IPS-18a (cell line): ENCODE measurements around the gene NTRK3.

Experiments used
- H3K27ac ChIP-seq: one replicate; pipeline ENCODE4 v1.5.1; 2013; ENCODE audit warnings: low read length
- H3K27me3 ChIP-seq: one replicate; pipeline ENCODE4 v1.6.1; 2013; ENCODE audit warnings: mild to moderate bottlenecking, low read length; ENCODE audit not compliant: control insufficient read depth, insufficient read depth
- H3K36me3 ChIP-seq: one replicate; pipeline ENCODE4 v1.6.1; 2013; ENCODE audit warnings: low read depth, low read length; ENCODE audit not compliant: control insufficient read depth
- H3K4me1 ChIP-seq: one replicate; pipeline ENCODE4 v1.6.1; 2013; ENCODE audit warnings: low read depth, low read length; ENCODE audit not compliant: control insufficient read depth
- H3K4me3 ChIP-seq: one replicate; pipeline ENCODE4 v1.5.1; 2013; ENCODE audit warnings: low read length
- H3K9ac ChIP-seq: one replicate; pipeline ENCODE4 v1.6.1; 2013; ENCODE audit warnings: mild to moderate bottlenecking, low read length, moderate library complexity
- H3K9me3 ChIP-seq: one replicate; pipeline ENCODE4 v1.6.1; 2013; ENCODE audit warnings: low read depth, low read length; ENCODE audit not compliant: control insufficient read depth

The NTRK3 gene

DNA sequence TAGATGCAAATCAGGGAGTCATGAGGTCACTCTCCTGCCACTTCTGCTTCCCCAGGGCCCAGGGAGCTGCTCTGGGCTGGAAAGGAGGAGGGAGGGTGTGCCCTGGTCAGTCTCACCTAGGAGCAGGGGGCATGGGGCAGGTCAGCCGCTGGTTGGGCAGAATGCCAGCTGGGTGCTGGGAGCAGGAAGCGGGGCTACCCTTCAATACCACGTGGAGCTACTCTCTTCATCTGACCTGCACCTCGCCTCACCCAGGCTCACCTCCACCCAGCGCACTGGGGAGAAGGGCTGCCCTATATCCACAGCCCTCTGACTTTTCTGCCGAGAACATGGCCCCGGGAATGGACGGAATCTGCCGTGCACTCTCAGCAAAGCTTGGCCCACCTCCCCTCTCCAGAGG lies 15.1 kb downstream of the NTRK3 start:
- no peak overlapping the region for H3K4me3 ChIP-seq
- no peak overlapping the region for H3K9ac ChIP-seq
- no peak overlapping the region for H3K27ac ChIP-seq
- H3K4me1 ChIP-seq, result peaks cover 2% of the 10 kb centered on the region
- no peaks in the 10 kb centered on the region for H3K36me3 ChIP-seq
- no peaks in the 10 kb centered on the region for H3K9me3 ChIP-seq
- peaks cover 4% of the 10 kb centered on the region for H3K27me3 ChIP-seq

DNA sequence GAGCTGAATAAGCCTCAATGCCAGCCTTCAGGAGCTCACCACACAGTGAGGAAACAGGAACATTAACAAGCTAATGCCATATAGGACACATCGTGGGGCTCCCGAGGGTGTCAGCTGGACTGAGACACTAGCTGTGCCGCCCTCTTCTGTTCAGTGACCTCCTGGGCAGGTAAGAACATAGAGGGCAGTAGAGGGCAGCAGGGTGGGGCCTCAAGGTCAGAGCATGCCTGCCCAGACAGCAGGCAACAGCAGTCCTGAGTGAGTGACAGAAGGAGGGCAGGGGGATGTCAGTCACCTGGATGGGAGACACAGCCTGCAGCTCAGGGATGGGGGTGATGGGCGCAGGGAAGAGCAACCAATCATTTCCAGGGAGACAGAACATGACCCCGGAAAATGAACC lies 15.5 kb downstream of the NTRK3 start:
- H3K27me3 ChIP-seq, result peaks cover under 1% of the 10 kb centered on the region
- H3K9me3 ChIP-seq, result no peaks in the 10 kb centered on the region
- H3K4me1 ChIP-seq, result peaks cover 2% of the 10 kb centered on the region
- no peak overlapping the region for H3K27ac ChIP-seq
- no peak overlapping the region for H3K9ac ChIP-seq
- no peak overlapping the region for H3K4me3 ChIP-seq
- H3K36me3 ChIP-seq, result no peaks in the 10 kb centered on the region

DNA sequence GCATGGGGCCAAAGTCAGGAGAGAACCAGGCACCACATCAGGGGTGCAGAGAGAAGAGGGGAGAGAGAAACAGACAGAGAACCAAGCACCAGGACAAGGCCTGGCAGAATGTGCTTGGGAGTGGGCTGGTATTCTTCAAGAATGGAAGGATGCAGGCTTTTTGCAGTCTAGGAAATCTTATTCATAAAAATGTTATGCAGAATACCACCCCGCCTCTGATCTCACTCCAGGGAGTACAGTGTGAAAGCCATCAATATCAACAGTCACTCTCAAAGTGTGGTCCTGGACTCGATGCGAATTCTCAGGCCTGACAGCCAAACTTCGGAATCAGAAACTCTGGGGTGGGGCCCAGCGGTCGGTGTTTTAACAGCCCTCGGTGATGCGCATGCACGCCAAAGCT lies 16.9 kb downstream of the NTRK3 start:
- Histone ChIP-seq H3K27ac (no peak overlapping the region), H3K9me3 (no peaks in the 10 kb centered on the region), H3K4me1 (peaks cover 2% of the 10 kb centered on the region), H3K4me3 (no peak overlapping the region), H3K9ac (no peak overlapping the region), H3K36me3 (no peaks in the 10 kb centered on the region), H3K27me3 (no peaks in the 10 kb centered on the region)

DNA sequence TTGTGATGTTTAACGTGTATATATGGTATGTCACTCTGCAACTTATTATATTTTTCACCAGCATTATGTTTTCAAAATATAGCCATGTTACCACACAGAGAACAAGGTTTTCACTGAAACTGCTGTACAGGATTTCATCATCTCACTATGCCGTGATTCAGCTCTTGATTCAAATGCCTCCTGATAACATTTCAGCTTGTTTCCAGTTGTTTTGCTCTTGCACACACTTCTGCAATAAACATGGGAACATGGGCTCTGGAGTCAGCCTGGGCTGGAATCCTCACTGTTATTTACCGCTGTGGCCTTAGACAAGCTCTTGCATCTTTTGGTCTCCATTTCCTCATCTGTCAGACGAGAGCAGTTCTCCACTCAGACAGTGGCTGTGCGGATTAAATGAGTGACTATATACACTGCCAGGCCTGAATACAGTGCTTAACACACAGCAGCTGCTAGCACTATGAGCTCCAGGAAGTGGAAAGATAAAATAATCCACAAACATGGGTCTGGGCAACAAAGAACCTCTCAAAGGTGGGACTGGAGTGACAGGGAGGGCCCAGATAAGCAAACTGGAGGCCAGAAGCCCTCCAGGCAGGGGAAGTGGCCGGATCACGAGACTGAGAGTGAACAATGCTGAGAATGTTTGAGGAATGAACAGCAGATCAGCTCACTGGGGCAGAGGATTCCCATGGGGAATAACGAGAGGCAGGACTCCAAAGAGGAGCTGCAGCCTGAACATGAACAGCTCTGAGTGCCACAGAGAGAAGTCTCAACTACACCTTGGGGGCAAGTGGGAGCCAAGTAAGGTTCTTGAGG lies 17.7 kb downstream of the NTRK3 start:
- Histone ChIP-seq H3K36me3 (no peaks in the 10 kb centered on the region), H3K4me1 (peaks cover 2% of the 10 kb centered on the region), H3K9ac (no peak overlapping the region), H3K27ac (no peak overlapping the region), H3K9me3 (no peaks in the 10 kb centered on the region), H3K27me3 (no peaks in the 10 kb centered on the region), H3K4me3 (no peak overlapping the region)

DNA sequence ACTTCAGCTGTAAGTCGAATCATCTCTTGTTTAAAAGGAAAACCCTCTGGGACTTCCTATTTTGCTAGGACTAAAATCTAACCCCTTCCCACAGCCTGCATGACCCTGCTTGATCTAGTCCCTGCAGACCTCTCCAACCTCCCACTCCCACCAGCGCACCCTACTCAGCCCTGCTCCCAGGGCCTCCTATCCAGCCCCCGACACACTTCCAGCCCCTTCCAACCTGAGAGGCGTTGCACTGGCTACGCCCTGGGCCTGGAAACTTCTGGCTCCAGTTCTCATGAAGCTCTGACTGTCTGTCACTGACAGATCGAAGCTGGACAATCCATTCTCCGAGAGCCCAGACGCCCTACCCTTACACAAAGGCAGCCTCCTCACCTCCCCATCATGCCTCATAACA lies 21.8 kb downstream of the NTRK3 start:
- Histone ChIP-seq H3K27ac (no peak overlapping the region), H3K9ac (no peak overlapping the region), H3K4me1 (peaks cover 8% of the 10 kb centered on the region)

DNA sequence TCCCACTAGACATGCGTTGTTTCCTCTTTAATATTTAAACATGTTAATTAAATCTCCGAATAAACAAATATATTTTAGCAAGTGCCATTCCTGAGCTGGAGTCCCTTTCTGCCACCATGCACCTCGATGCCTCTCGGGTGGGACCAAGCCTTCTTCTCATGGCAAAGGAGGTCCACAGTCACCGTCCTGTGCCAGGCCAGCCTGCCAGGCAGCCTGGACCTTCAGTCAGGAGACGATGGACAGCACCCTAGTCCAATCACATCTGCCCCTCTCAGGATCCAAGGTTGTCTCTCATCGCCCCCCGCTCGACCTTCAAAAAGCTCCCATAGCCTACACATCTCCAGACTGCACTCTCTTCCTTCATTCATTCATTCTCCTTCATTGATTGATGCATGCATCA lies 22.6 kb downstream of the NTRK3 start:
- no peaks in the 10 kb centered on the region for H3K27me3 ChIP-seq
- no peak overlapping the region for H3K4me3 ChIP-seq
- H3K9ac ChIP-seq, result no peak overlapping the region
- H3K4me1 ChIP-seq, result peaks cover 8% of the 10 kb centered on the region
- H3K9me3 ChIP-seq, result no peaks in the 10 kb centered on the region
- no peak overlapping the region for H3K27ac ChIP-seq
- no peaks in the 10 kb centered on the region for H3K36me3 ChIP-seq

More for the DNA sequence above, 21.8 kb downstream of the NTRK3 start:
- Histone ChIP-seq H3K9me3 (no peaks in the 10 kb centered on the region), H3K27me3 (no peaks in the 10 kb centered on the region), H3K36me3 (no peaks in the 10 kb centered on the region), H3K4me3 (no peak overlapping the region)

DNA sequence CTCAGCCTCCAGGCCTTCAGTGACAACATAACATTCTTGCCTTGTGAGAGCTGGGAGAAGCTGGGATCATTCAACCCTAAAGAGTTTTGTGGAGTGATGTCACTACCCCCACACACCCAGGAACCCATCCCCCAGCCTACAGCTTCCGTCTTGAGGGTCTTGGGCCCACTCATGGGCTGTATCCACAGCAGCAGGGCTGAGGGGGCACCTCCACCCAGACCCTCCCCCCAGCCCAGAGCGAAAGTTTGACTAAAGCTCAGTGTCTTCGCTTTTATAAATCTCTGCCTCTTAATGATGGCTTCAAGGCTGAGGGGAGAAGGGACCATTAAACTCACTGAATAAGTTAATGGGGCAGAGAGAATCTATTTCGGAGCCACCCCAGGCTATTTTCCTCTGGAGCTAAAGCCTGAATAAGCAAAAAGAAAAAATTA lies 23.8 kb downstream of the NTRK3 start:
- Histone ChIP-seq H3K27me3 (no peaks in the 10 kb centered on the region), H3K9me3 (no peaks in the 10 kb centered on the region), H3K27ac (no peak overlapping the region), H3K4me1 (peaks cover 8% of the 10 kb centered on the region), H3K4me3 (no peak overlapping the region), H3K9ac (no peak overlapping the region), H3K36me3 (no peaks in the 10 kb centered on the region)

DNA sequence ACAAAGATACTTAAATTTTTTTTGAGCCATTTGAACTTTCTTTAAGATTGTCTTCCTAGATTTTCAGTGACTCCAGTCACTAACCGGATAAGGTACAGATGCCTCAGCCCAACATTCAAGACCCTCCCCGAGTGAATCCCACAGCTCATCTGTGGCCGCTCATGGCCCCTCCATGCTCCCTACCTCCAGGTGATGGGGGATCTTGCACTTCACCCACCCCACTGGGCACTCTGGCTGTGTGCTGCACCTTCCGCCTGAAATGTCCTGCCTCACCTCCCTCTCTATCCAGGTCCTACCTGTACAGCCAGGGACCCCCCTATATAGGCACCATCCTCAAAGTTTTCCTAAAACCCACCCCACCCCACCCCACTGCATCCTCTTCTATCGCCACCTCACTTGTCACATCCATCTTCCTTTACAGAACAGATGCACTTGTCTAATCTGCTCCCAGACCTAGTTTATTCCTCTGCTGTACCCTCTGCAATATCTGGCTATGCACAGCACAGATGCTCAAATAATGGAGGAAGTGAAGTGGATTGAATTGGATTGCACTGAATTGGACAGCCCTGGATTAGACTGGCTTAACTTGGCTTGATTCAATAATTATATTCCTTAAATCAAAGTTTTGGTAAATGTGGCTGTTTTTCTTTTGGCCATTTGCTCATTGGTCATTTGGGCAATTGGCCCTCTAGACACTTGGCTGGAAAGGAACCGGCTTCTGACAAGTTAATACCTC lies 24.5 kb downstream of the NTRK3 start:
- no peak overlapping the region for H3K9ac ChIP-seq
- peaks cover 8% of the 10 kb centered on the region for H3K4me1 ChIP-seq
- no peaks in the 10 kb centered on the region for H3K9me3 ChIP-seq
- no peak overlapping the region for H3K27ac ChIP-seq
- no peak overlapping the region for H3K4me3 ChIP-seq
- no peaks in the 10 kb centered on the region for H3K36me3 ChIP-seq
- no peaks in the 10 kb centered on the region for H3K27me3 ChIP-seq

DNA sequence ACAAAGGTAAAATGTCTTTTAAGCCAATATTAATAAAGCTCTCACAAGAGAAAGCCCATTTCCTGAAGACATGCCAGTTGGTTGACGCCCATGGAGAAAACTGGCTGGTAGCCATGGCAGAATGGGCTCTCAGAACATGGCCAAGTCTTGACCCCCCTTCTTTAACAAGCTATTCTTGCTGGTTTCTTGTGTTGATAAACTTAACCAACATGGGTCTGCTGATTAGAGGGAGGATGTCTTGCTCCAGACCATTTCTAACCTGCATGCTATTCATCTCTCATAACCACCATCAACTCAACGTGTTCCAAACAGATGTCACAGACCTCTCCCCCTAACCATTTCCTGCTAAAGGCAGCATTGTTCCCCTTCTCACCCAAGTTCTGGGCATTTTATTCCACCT lies 25.7 kb downstream of the NTRK3 start:
- Histone ChIP-seq H3K9ac (no peak overlapping the region), H3K27me3 (no peaks in the 10 kb centered on the region), H3K36me3 (no peaks in the 10 kb centered on the region), H3K4me3 (no peak overlapping the region), H3K27ac (no peak overlapping the region), H3K9me3 (no peaks in the 10 kb centered on the region), H3K4me1 (peaks cover 6% of the 10 kb centered on the region)

DNA sequence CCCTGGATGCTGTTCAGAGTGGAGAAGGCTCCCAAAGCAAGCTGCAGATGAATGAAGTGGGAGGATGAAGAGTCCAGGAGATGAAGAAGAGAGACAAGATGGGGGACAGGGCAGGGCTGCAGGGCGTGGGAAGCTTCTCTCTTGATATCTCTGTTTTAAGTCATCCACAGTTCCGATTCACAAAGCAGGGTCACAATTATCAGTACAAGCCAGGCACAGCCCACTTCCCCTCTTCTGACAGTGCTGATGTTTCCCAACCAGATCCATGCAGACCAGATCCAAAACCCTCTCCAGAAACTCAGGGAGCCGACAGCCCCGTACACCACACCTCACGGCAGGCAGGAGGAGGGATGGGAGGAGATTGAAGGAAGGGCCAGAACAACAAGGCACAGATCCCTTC lies 31.1 kb downstream of the NTRK3 start:
- Histone ChIP-seq H3K27ac (no peak overlapping the region), H3K4me1 (no peaks in the 10 kb centered on the region), H3K4me3 (no peak overlapping the region), H3K27me3 (no peaks in the 10 kb centered on the region), H3K36me3 (no peaks in the 10 kb centered on the region), H3K9ac (no peak overlapping the region), H3K9me3 (no peaks in the 10 kb centered on the region)

DNA sequence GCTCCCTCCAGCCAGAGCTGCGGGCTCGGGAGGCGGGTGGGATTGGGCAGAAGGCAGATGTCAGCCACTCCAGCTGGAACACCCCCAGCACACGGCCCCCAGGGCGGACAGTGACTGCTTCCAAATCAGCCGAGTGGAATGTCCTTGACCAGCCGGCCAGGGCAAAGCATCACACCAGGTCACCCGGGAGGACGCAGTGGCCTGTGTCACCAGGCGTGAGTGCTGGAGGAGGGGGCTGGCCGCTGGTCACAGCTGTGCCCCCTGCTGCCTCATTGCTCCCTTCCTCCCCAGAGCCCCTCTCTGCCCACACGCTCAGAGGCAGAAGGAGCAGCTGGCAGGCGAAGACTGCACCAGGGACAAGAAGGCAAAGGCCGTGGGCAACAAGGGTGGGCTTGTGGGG lies 33.5 kb downstream of the NTRK3 start:
- Histone ChIP-seq H3K4me1 (no peaks in the 10 kb centered on the region), H3K4me3 (no peak overlapping the region), H3K9me3 (no peaks in the 10 kb centered on the region), H3K27me3 (no peaks in the 10 kb centered on the region), H3K36me3 (no peaks in the 10 kb centered on the region), H3K9ac (no peak overlapping the region), H3K27ac (no peak overlapping the region)

DNA sequence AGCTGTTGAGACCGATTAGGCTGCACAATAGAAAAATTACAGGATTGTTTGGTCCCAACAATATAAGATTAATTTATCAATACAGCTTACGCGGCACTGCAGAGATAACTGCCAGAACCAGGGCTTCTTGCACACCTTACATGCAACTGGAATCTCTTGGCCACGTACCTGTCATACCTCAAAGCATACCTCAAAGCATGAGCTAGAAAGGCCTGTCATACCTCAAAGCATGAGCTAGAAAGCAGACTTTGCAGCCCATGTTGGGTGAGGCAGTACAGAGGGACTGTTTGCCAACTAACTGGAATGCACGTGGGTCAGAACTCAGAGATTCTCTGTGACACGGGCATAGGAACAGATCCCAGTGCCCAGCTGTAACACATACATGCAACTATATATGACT lies 34.7 kb downstream of the NTRK3 start:
- Histone ChIP-seq H3K36me3 (no peaks in the 10 kb centered on the region), H3K9ac (no peak overlapping the region), H3K4me3 (no peak overlapping the region), H3K4me1 (no peaks in the 10 kb centered on the region), H3K9me3 (no peaks in the 10 kb centered on the region), H3K27me3 (no peaks in the 10 kb centered on the region), H3K27ac (no peak overlapping the region)
